Measurements from ENCODE around the gene EIPR1. TPM values are rescaled to one million over a fixed set of nuclear protein-coding genes. Genes with fewer than 3 reads are reported as not detected.

Gene EIPR1
- total RNA-seq (2022; extraction: Qiagen RNA extraction) = 39.8 to 42.2 TPM (median 41.1 TPM) in 5 replicates

DNA sequence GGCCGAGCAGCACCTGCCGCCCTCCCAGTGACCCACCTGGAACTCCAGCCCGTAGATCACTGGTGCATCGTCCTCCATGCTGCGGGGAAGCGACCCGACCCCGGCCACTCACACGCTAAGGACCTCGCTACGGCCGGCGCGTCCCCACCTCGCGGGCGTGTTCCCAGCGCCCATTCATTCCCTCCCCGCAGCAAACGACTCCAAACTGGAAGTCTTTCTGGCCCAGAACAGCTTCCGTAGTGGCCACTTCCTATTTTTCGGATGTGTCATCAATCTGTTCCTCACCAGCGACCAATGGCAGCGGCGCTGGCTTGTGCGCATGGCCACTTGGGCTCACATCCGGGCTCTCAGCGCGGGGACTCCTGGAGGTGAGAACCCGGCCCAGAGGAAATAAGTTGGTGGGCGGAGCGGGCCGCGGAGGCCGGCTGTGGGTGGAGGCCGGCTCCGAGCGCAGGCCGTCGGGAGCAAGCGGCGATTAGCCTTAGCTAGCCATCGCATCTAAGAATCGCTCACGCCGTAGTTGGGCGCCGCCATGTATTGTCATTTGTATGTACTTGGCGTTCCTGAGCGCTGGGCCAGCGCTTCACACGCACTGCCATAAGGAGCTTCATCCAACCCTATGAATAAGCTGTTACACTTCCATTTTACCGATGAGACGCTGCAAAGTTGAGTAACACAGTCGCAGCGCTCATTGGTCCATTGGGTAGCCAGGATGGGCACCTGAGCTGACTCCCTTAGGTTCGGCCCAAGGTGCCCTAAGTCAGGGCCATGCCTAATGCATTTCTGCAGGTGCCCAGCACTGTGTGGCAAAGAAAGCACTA lies at the start of gene EIPR1:
EIPR1 (minus strand) TSS at position 207 of the 821 bp plus-strand sequence; CDS start at position 78, 129 bp downstream.

DNA sequence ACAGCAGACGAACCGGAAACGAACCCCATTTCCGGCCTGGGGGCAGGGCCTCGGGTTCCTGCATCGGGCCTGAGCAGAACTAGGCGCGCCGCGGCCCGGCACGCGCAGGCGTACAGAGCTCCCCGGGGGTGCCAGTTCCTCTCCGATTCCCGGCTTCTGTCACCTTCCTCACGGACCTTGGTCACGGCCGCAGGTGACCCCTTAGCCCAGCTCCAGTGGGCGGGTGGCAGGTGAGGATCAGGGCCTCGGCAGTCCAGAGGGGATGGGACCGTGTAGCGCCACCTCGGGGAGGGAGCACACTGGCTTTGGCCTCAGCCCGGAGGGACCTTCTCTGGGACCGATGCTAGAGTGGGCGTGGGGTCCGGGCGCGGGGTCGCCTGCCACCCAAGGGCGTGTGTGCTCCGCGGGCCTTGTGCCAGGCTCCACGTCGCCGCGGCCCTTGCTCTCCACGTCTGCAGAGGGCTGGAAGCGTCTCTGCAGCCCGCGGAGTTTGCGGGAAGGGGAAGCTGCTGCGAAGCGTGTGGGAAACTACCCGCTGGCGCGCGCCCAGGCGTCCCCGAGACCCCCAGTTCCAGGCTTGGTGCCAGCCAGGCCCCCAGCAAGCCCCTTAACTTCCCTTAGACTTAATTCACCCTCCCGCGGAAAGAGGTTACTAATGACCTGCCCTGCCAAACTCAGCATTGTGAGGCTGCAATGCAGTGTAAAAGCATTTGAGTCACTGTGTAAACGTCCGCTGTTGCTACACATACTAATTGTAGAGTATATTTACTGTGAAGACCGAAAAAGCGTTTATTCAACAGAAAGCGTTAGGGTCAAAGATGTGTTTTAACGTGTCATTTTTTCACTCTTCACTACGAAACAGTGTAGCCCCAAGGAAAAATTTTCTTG lies 2.3 kb upstream of the EIPR1 start, which contains the start of gene TRAPPC12:
TRAPPC12 (plus strand) TSS at position 48 of the 888 bp plus-strand sequence. CDS start 7,930 bp downstream, outside the sequence.

Other genes with a start within 250 kb of the EIPR1 start
- 45.3 to 66.9 TPM (median 63.7 TPM) in 5 replicates for gene TRAPPC12, start 1.9 kb upstream of the EIPR1 start, total RNA-seq (2022; extraction: Qiagen RNA extraction)
- gene ADI1, start 141.7 kb upstream of the EIPR1 start, total RNA-seq (2022; extraction: Qiagen RNA extraction) = 47.6 to 61.4 TPM (median 56.1 TPM) in 5 replicates
- gene RNASEH1, start 180.5 kb upstream of the EIPR1 start, total RNA-seq (2022; extraction: Qiagen RNA extraction) = 46.0 to 61.0 TPM (median 47.7 TPM) in 5 replicates
- gene RPS7, start 197.4 kb upstream of the EIPR1 start, total RNA-seq (2022; extraction: Qiagen RNA extraction) = 2,893 to 4,333 TPM (median 3,014 TPM) in 5 replicates
- 0.31 to 0.82 TPM (median 0.53 TPM) in 5 replicates for gene COLEC11, start 217.3 kb upstream of the EIPR1 start, total RNA-seq (2022; extraction: Qiagen RNA extraction)